Neuronal stem cell (in vitro differentiated cells): ENCODE results near the gene GPR135.

Experiments
- DNase-seq: peaks from one replicate; pipeline ENCODE4 v3.0.0-alpha.2; 2013; ENCODE audit warnings: low spot score
- H2AFZ ChIP-seq: one replicate; pipeline ENCODE4 v1.6.1; 2013; ENCODE audit warnings: mild to moderate bottlenecking, low read length, inconsistent platforms
- H2AK5ac ChIP-seq: 2 replicates; pipeline ENCODE4 v1.6.1; 2013; ENCODE audit warnings: low read depth, mild to moderate bottlenecking, inconsistent platforms, low read length, moderate library complexity, mixed read lengths
- H2BK120ac ChIP-seq: 2 replicates; pipeline ENCODE4 v1.6.1; 2013; ENCODE audit warnings: low read depth, mild to moderate bottlenecking, inconsistent platforms, low read length, moderate library complexity, mixed read lengths
- H2BK12ac ChIP-seq: one replicate; pipeline ENCODE4 v1.6.1; 2013; ENCODE audit warnings: low read length, inconsistent platforms
- H2BK15ac ChIP-seq: 2 replicates; pipeline ENCODE4 v1.6.1; 2013; ENCODE audit warnings: mild to moderate bottlenecking, low read length, inconsistent platforms, mixed read lengths
- H2BK5ac ChIP-seq: one replicate; pipeline ENCODE4 v1.6.1; 2013; ENCODE audit warnings: inconsistent platforms, mild to moderate bottlenecking, low read length, moderate library complexity
- H3K14ac ChIP-seq: one replicate; pipeline ENCODE4 v1.6.1; 2013; ENCODE audit warnings: low read length, inconsistent platforms
- H3K18ac ChIP-seq: 2 replicates; pipeline ENCODE4 v1.6.1; 2013; ENCODE audit warnings: low read length, inconsistent platforms
- H3K23ac ChIP-seq: 2 replicates; pipeline ENCODE4 v1.6.1; 2013; ENCODE audit warnings: low read depth, mild to moderate bottlenecking, mixed read lengths, low read length, inconsistent platforms; ENCODE audit not compliant: poor library complexity
- H3K27ac ChIP-seq: replicated peaks from 3 replicates; pipeline ENCODE4 v1.5.1; 2013; ENCODE audit warnings: low read length, inconsistent platforms
- H3K27me3 ChIP-seq, 3 experiments: 2 replicates each; pipeline ENCODE4 v1.6.1; 2013; ENCODE audit warnings: low read length in 3 of 3, mild to moderate bottlenecking in 2 of 3, inconsistent platforms in 1 of 3, low read depth in 1 of 3, mixed read lengths in 1 of 3, moderate library complexity in 1 of 3; ENCODE audit not compliant: control insufficient read depth in 3 of 3, insufficient read depth in 3 of 3
- H3K36me3 ChIP-seq, 2 donors: replicated peaks in 1 of 2; 2 replicates each; pipeline ENCODE4 v1.6.1; 2013; ENCODE audit warnings: low read length in 2 of 2; ENCODE audit not compliant: control insufficient read depth in 2 of 2, insufficient read depth in 2 of 2
- H3K4ac ChIP-seq: 2 replicates; pipeline ENCODE4 v1.6.1; 2013; ENCODE audit warnings: inconsistent platforms, mild to moderate bottlenecking, low read length, moderate library complexity
- H3K4me1 ChIP-seq, 2 donors: 1 replicate in 1 of 2; 2 replicates in 1 of 2; pipeline ENCODE4 v1.6.1; 2013; ENCODE audit warnings: low read length in 2 of 2, low read depth in 1 of 2; ENCODE audit not compliant: control insufficient read depth in 2 of 2, insufficient read depth in 1 of 2
- H3K4me2 ChIP-seq: one replicate; pipeline ENCODE4 v1.6.1; 2013; ENCODE audit warnings: mild to moderate bottlenecking, low read length, inconsistent platforms; ENCODE audit not compliant: insufficient read depth, poor library complexity, severe bottlenecking
- H3K4me3 ChIP-seq, 2 donors: 2 replicates each; pipeline ENCODE4 v1.5.1; 2013; ENCODE audit warnings: low read length in 2 of 2, mild to moderate bottlenecking in 2 of 2, inconsistent platforms in 1 of 2, moderate library complexity in 1 of 2
- H3K79me1 ChIP-seq: one replicate; pipeline ENCODE4 v1.6.1; 2013; ENCODE audit warnings: low read depth, mild to moderate bottlenecking, inconsistent platforms, low read length, moderate library complexity
- H3K9ac ChIP-seq: one replicate; pipeline ENCODE4 v1.6.1; 2013; ENCODE audit warnings: mild to moderate bottlenecking, low read depth, low read length, inconsistent platforms; ENCODE audit not compliant: poor library complexity
- H3K9me3 ChIP-seq, 2 donors: replicated peaks in 1 of 2; 2 replicates each; pipeline versions ENCODE3 to v1.6.1; 2013; ENCODE audit warnings: low read length in 2 of 2, mild to moderate bottlenecking in 2 of 2, inconsistent platforms in 1 of 2, low read depth in 1 of 2, mixed read lengths in 1 of 2, moderate library complexity in 1 of 2; ENCODE audit not compliant: control insufficient read depth in 2 of 2, insufficient read depth in 1 of 2
- H4K8ac ChIP-seq: one replicate; pipeline ENCODE4 v1.6.1; 2013; ENCODE audit warnings: low read depth, mild to moderate bottlenecking, inconsistent platforms, low read length, moderate library complexity
- H4K91ac ChIP-seq: one replicate; pipeline ENCODE4 v1.6.1; 2013; ENCODE audit warnings: low read length, low read depth, mild to moderate bottlenecking, inconsistent platforms; ENCODE audit not compliant: poor library complexity
- WGBS, 2 donors: extraction: QIAGEN DNeasy Blood & Tissue Kit; methylation state at CpG; one replicate each; pipeline ENCODE4 v1.1.7; 2013; ENCODE audit warnings: missing lambda C conversion rate in 2 of 2, mixed read lengths in 1 of 2; ENCODE audit not compliant: insufficient read length in 2 of 2, insufficient replicate concordance in 1 of 2; ENCODE audit errors: extremely low coverage in 2 of 2; 5-methylcytosine and 5-hydroxymethylcytosine counted together

Gene GPR135

DNA sequence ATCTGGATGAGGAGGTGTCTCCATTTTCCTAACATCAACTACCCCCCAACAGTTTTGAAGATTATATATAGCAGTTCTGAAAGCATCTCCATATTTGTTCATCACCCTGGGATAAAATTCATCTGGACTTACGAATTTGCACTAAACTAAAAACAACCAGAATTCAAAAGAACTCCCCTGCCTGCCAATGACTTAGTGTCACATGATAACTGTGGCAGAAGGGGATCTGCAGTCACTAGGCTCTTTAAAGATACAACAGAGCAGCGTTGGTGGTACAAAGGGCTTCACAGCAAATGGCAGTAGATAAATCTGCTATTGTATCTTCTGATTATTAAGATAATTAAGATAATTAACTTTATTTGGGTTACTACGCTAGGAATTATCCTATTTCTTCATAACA is 30.1 kb downstream of the GPR135 start:
- H4K8ac ChIP-seq, result no peak overlapping the region
- H3K18ac ChIP-seq, result no peak overlapping the region
- H2BK15ac ChIP-seq, result no peak overlapping the region
- H3K4me3 ChIP-seq, result no peak overlapping the region
- no peak for DNase-seq
- H3K4me2 ChIP-seq, result no peak overlapping the region
- no peaks in the 10 kb centered on the region for H3K27me3 ChIP-seq
- H3K4me1 ChIP-seq, result no peaks in the 10 kb centered on the region
- H2BK5ac ChIP-seq, result no peak overlapping the region
- H3K4ac ChIP-seq, result no peak overlapping the region
- no peak overlapping the region for H4K91ac ChIP-seq
- no peaks in the 10 kb centered on the region for H3K36me3 ChIP-seq
- no peak overlapping the region for H2AFZ ChIP-seq
- no peaks in the 10 kb centered on the region for H3K9me3 ChIP-seq
- H3K27ac ChIP-seq, result no peak overlapping the region
- H2AK5ac ChIP-seq, result no peak overlapping the region
- no peaks in the 10 kb centered on the region for H3K79me1 ChIP-seq
- H3K9ac ChIP-seq, result no peak overlapping the region
- H2BK120ac ChIP-seq, result no peak overlapping the region
- H3K23ac ChIP-seq, result no peak overlapping the region
- no peak overlapping the region for H3K14ac ChIP-seq
- no peak overlapping the region for H2BK12ac ChIP-seq
- no CpG with 5 or more reads among the region's 3 CpGs for WGBS, 2 donors

DNA sequence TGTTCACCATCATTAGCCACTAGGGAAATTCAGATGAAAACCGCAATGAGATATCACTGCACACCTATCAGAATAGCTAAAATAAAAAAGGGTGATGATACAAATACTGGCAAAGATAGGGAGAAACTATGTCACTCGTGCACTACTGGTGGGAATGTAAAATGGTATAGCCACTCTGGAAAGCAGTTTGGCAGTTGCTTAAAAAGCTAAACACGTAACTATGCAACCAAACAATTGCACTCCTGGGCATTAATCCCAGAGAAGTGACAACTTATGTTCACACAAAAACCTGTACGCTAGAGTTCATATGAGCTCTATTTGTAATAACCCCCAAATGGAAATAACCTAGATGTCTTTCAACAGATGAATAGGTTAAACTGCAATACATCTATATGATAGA is 35.4 kb downstream of the GPR135 start:
- no peak overlapping the region for H3K9ac ChIP-seq
- H3K9me3 ChIP-seq, result no peaks in the 10 kb centered on the region
- no peaks in the 10 kb centered on the region for H3K79me1 ChIP-seq
- H3K27me3 ChIP-seq, result no peaks in the 10 kb centered on the region
- H2BK12ac ChIP-seq, result no peak overlapping the region
- H3K4me1 ChIP-seq, result peaks cover 0 to under 1% of the 10 kb centered on the region in 2 donors
- no peak overlapping the region for H3K4ac ChIP-seq
- H2BK15ac ChIP-seq, result no peak overlapping the region
- no peak overlapping the region for H3K14ac ChIP-seq
- no peak overlapping the region for H2BK120ac ChIP-seq
- H3K18ac ChIP-seq, result no peak overlapping the region
- H3K23ac ChIP-seq, result no peak overlapping the region
- no peak overlapping the region for H2AFZ ChIP-seq
- DNase-seq, result no peak
- no peak overlapping the region for H3K4me3 ChIP-seq
- no peak overlapping the region for H4K91ac ChIP-seq
- no peaks in the 10 kb centered on the region for H3K36me3 ChIP-seq
- no peak overlapping the region for H4K8ac ChIP-seq
- no peak overlapping the region for H2AK5ac ChIP-seq
- H3K4me2 ChIP-seq, result no peak overlapping the region
- no peak overlapping the region for H3K27ac ChIP-seq
- WGBS, 2 donors, result no CpG with 5 or more reads among the region's 4 CpGs
- H2BK5ac ChIP-seq, result no peak overlapping the region

DNA sequence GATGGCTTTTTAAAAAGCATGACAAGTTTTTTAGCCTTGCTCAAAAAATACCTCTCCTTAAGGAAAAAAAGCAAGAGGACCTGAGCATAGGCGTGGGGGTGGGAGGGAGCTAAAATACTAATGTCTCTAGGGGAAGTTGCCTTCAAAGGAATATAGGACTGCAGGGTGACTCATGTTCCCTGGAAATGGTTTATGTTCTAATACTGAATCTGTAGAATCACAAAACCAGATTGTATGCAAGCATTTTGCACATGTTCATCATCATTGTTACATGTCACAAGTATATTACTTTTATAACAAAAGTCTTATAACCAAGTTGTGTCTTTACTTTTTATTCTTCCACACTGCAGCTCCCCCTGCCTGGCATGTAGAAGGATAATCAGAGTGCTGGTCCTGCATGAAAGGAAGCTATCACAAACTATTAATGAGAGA is 36.6 kb downstream of the GPR135 start:
- Histone ChIP-seq H3K27ac (no peak overlapping the region), H4K8ac (no peak overlapping the region), H2BK12ac (no peak overlapping the region), H2BK5ac (no peak overlapping the region), H2BK120ac (no peak overlapping the region), H2AK5ac (no peak overlapping the region), H3K36me3 (no peaks in the 10 kb centered on the region), H3K79me1 (no peaks in the 10 kb centered on the region), H3K18ac (no peak overlapping the region), H3K27me3 (no peaks in the 10 kb centered on the region), H4K91ac (no peak overlapping the region), H3K14ac (no peak overlapping the region), H3K9me3 (no peaks in the 10 kb centered on the region), H3K4ac (no peak overlapping the region), H3K4me2 (no peak overlapping the region), H3K4me1 (peaks cover 0 to 2% of the 10 kb centered on the region in 2 donors), H3K4me3 (no peak overlapping the region), H2BK15ac (no peak overlapping the region), H2AFZ (no peak overlapping the region), H3K9ac (no peak overlapping the region), H3K23ac (no peak overlapping the region)
- WGBS, 2 donors, result no CpG with 5 or more reads among the region's 1 CpG
- no peak for DNase-seq

DNA sequence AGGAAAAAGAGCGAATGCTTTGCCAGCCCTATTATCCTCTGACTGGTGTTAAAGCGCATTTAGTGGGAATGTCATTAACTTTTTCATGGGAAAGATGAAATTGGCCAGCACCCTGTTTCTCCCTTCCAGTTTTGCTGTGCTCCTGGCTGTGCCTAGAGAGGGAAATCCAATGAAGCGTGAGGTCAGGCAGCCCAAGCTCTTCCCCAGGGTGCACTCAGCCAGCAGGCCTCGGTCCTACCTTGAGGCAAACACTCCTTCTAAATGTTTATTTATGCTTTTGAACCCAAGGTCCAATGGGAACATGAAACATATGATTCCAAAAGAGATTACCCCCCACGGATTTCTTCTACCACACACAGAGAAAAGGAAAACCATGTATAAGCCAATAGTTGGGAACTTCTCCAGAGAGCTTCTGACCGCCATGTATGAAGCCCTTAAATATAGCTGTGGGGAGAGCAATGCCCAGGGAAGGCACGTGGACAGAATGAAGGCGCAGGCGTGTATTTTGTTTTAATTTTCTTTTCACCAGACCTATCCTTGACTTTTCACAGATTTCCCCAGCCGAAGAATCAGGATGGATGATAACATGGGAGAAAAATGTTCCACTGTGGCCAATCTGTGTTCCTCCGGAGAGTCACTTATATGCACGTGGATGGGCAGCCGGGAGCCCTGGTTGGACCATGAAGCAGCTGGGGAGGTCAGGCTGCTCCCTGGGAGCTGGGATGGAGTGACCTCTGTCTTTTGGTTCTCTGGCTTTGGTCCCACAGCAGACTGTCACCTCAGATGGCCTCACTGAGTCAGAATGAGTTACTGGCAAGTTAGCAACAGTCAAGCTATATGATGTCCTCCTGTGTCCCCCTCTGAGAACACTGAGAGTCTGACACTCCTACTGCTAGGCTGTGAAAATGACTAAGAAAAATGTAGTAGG is 37.3 kb downstream of the GPR135 start:
- no peak for DNase-seq
- H3K36me3 ChIP-seq, result no peaks in the 10 kb centered on the region
- H2BK120ac ChIP-seq, result no peak overlapping the region
- H3K9ac ChIP-seq, result no peak overlapping the region
- H3K4ac ChIP-seq, result no peak overlapping the region
- no CpG with 5 or more reads among the region's 13 CpGs for WGBS, 2 donors
- H3K4me2 ChIP-seq, result no peak overlapping the region
- H4K91ac ChIP-seq, result no peak overlapping the region
- no peak overlapping the region for H4K8ac ChIP-seq
- no peak overlapping the region for H3K27ac ChIP-seq
- no peak overlapping the region for H2BK12ac ChIP-seq
- no peak overlapping the region for H3K14ac ChIP-seq
- H2BK15ac ChIP-seq, result no peak overlapping the region
- no peak overlapping the region for H2BK5ac ChIP-seq
- no peak overlapping the region for H3K23ac ChIP-seq
- H2AK5ac ChIP-seq, result no peak overlapping the region
- H2AFZ ChIP-seq, result no peak overlapping the region
- H3K9me3 ChIP-seq, result no peaks in the 10 kb centered on the region
- H3K4me3 ChIP-seq, result no peak overlapping the region
- H3K18ac ChIP-seq, result no peak overlapping the region
- no peaks in the 10 kb centered on the region for H3K27me3 ChIP-seq
- H3K79me1 ChIP-seq, result no peaks in the 10 kb centered on the region
- peaks cover 0 to 2% of the 10 kb centered on the region in 2 donors for H3K4me1 ChIP-seq
